ENCODE data around the gene ZNRF3. TPM values are rescaled to one million over a fixed set of nuclear protein-coding genes. Genes with fewer than 3 reads are reported as not detected.

The ZNRF3 gene
- polyA plus RNA-seq, 3 donors = 26.9 to 28.8 (median 27.6) TPM

DNA sequence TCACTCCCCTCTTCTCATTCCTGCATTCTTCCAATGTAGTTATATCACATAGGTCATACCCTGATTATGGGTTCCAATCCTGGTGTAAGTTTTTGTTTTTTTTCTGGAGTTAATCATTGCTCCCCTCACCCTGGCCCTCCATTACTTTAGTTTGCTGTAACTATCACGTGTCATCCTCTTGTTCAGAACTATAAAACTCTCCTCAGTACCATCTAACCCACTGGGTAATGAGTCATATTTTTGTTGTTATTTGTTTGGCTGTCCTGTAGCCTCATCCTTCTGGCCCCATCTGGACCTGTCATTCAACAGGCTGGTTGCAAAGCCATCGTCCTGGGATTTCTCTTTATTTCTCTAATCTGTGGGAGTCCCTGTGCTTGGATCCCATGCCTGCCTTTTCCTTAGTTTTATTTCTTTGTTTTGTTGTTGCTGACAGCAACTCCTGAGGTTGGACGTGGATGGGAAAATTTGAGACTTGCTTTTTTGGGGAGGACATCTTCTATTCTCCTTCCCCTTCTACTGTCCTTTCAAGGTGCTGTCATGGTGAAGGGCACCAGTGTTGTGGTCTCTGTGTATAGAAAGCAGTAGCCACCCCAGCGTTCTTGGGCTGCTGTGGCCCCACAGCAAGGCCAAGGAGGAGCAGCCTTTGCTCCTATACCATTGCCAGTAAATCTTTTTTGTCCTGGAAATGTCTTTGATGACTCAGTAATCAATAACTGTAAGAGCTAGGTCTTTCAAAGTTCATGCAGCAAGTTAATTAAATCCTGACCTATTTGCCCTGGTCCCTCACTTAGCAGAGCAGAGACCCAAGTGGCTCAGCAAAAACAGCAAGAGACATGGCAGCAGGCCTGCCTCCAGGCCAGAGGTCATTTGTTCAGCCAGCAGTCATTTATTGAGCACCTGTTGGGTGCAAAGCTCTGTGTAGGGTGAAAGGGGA lies 95.8 kb downstream of the ZNRF3 start:
- DNase-seq (ENCODE audit: low read depth in 3 of 3, low spot score in 2 of 3) = no peak

DNA sequence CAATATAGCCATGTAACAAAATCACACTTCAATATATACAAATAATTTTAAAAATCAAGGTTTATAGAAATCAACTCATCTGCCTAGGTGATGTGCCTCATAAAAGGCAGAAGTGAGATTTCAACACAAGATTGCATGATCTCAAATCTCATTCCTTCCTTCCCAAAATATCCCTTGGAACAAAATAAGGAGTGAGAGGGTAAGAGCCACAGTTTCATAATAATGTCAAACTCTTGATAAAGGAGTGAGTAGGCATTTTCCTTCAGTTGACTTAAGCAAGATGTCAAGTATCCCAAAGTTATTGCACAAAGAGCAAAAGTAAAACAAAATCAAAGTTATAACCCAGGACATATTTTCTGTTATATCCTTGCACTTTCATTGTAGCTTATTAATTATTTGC lies 97.0 kb downstream of the ZNRF3 start:
- no peak for DNase-seq (ENCODE audit: low read depth in 3 of 3, low spot score in 2 of 3)

- no peak for DNase-seq (ENCODE audit: low read depth in 3 of 3, low spot score in 2 of 3)
Measured at GRCh38 chr22:28981818-28982499, 98.6 kb downstream of the ZNRF3 start.

- DNase-seq (ENCODE audit: low read depth in 3 of 3, low spot score in 2 of 3) = no peak
Measured at GRCh38 chr22:28983190-28983589, 99.8 kb downstream of the ZNRF3 start.

- DNase-seq (ENCODE audit: low read depth in 3 of 3, low spot score in 2 of 3) = no peak
Measured at GRCh38 chr22:28983788-28984441, 100.5 kb downstream of the ZNRF3 start.

GRCh38 chr22:28984482-28985158 lies 101.2 kb downstream of the ZNRF3 start:
- DNase-seq (ENCODE audit: low read depth in 3 of 3, low spot score in 2 of 3) = no peak

- no peak for DNase-seq (ENCODE audit: low read depth in 3 of 3, low spot score in 2 of 3)
Measured at GRCh38 chr22:28985581-28986290, 102.4 kb downstream of the ZNRF3 start.

- no peak for DNase-seq (ENCODE audit: low read depth in 3 of 3, low spot score in 2 of 3)
Measured at GRCh38 chr22:28986366-28986765, 103.0 kb downstream of the ZNRF3 start.

DNA sequence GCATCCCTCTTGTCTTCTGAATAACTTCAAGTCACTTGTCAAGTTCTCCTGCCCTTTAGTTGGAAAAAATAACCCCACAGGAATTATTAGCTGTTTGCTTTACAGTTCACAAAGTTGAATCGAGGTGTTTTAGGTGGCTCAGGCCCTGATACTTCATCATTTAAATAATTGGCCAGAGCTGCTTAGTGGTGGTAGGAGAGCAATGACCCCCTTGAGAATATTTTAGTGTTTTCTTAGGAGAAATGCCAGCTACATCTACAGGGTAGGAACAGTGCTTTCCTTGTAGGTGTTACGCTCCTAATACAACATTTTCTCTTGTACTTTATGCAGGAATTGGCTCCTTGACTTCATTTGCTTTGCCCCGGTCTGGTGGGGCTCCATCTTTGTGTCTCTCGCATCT lies 105.1 kb downstream of the ZNRF3 start:
- DNase-seq (ENCODE audit: low read depth in 3 of 3, low spot score in 2 of 3) = no peak

DNA sequence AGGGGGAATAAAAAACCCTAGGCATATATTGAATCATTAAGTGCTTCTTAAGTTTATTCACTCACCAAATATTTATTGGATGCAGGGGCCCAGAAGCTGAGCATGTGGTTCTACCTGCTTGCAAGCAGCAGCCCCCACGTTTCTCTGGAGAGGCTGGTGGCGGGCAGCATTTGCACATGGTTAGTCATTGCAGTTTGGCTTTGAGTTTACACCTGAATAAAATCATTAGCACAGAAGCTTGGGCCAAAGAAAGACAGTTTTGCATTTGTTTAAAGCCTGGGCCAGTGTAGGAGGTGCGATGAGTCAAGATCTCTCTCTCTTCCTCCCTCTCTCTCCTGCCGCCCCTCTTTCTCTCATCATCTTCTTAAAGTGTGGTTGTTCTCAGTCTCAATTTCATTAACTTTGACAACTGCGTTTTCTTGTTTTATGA lies 105.7 kb downstream of the ZNRF3 start:
- DNase-seq (ENCODE audit: low read depth in 3 of 3, low spot score in 2 of 3) = no peak

- DNase-seq (ENCODE audit: low read depth in 3 of 3, low spot score in 2 of 3) = no peak
Measured at GRCh38 chr22:28989484-28989883, 106.1 kb downstream of the ZNRF3 start.

DNA sequence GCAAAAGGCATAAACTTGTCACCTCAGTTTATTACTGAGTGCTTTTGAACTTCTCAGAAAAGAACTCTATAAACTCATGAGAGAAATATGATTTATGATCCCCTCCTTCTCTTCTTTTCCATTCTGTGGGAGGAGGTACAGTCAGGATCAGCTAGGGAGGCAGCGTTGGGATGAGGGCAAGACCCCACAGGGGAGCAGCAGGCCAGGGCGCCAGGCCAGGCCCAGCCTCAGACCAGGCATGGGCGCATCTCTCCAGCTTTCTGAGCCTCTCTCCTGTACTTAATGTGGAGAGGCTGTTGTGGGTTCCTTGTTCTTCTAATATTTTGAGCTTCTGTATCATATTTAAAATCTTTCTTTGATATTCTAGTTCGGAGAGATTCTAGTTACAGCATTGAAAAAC lies 106.5 kb downstream of the ZNRF3 start:
- no peak for DNase-seq (ENCODE audit: low read depth in 3 of 3, low spot score in 2 of 3)

GRCh38 chr22:28992565-28993356 lies 109.4 kb downstream of the ZNRF3 start:
- DNase-seq (ENCODE audit: low read depth in 3 of 3, low spot score in 2 of 3) = no peak

DNA sequence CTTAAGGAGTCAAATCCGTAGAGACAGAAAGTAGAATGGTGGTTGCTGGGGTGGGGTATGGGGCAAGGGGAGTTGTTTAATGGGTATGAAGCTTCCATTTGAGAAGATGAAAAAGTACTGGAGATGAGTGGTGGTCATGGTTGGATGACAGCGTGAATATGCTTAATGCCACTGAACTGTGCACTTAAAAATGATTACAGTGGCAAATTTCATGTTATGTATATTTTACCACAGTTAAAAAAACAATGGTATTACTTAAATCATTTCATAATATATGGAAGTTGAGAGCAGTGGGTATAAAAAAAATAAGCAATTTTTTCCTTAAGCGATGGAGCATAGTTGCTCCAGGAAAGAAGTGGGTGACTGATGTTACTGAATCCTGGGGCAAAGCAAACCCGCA lies 111.2 kb downstream of the ZNRF3 start:
- no peak for DNase-seq (ENCODE audit: low read depth in 3 of 3, low spot score in 2 of 3)

DNA sequence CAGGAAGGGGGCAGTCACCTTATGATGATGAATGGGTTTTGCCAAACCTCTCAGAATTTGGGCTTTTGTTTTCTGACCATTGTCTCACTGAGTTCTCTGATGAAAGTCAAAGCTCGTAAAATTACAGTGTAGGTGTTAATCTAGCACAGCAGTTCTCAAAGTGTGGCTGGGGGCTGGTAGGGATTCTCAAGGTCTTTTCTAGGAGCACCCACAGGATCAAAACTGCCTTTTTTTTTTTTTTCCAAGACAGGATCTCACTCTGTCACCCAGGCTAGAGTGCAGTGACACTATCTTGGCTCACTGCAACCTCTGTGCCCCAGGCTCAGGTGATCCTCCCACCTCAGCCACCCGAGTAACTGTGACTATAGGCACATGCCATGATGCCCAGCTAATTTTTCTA lies 112.2 kb downstream of the ZNRF3 start:
- no peak for DNase-seq (ENCODE audit: low read depth in 3 of 3, low spot score in 2 of 3)

GRCh38 chr22:28997342-28997741 lies 114.0 kb downstream of the ZNRF3 start:
- DNase-seq (ENCODE audit: low read depth in 3 of 3, low spot score in 2 of 3) = no peak

DNA sequence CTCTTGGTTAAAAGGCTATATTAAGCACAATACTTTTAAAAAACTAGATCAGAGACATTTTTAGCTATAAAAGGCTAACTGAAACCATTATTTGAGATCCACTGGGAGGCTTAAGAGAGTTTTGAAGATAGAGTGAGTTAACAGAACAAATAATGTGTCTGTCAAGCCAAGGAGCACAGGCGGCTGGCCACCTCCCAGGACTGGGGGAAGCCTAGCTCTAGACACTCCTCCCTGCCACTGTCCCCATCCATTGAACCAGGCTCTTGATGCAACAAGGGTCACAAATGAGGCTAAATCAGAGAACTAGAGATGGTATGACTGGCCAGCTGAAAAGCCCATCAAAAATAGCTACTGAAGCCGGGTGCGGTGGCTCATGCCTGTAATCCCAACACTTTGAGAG lies 115.3 kb downstream of the ZNRF3 start:
- DNase-seq (ENCODE audit: low read depth in 3 of 3, low spot score in 2 of 3) = no peak

DNA sequence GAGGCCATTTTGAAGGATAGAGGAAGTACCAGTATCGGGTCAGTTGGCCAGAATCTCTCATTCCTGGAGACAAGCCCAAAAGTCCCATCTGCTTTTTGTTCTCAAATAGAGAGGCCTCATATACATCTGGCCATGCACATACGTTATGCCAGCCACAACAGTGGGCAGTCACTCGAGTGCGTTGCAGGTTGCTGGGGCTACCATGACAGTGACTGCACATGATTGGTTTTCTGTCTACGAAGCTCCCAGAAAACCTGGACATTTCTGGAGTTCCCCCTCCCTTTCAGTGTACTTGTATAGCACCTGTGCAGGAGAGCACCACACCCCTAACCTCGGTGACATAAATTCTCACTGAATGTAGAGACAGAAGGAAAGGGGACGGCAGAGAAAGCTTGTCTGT lies 116.1 kb downstream of the ZNRF3 start:
- no peak for DNase-seq (ENCODE audit: low read depth in 3 of 3, low spot score in 2 of 3)

DNA sequence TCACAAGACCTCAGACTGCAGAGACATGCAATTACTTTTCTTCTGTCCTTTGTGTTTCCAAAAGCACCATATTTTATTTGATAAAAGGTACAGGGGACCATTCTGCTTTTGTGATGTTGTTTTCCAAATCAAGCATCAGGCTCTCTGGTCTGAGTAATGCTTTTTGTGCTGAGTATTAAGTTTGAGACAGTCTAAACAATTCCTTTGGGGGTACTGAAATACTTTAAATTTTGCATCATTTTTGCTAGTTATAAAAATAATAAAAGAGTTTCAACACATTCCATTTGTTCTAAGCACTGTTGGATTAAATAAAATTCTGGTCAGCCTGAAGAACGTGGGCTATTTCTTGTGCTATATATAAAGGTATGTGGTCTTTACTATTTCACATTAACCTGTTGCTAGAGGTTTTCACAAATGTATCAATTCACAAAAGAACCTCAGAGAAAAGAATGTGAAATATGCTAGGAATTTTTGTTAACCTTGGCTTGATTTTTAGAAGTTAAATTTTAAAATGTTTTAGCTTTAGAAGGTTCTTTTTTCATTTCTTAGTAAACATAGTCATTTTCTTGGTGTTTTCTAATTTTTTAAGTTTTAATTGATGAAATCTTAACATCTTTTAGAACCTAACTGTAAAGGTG lies 116.7 kb downstream of the ZNRF3 start:
- DNase-seq (ENCODE audit: low read depth in 3 of 3, low spot score in 2 of 3) = no peak

All from right renal cortex interstitium (tissue), 3 donors.